GM10266 (cell line): ENCODE measurements around the gene ZC4H2.

Experiments used
- DNase-seq: peaks from one replicate; pipeline ENCODE4 v3.0.0; 2012; ENCODE audit errors: extremely low spot score
- TF ChIP-seq, protein P1 (sequence below): IDR thresholded peaks from 2 replicates; pipeline ENCODE4 v1.5.1; 2012; ENCODE audit warnings: mild to moderate bottlenecking, low read depth; ENCODE audit not compliant: control insufficient read depth, insufficient read depth; ENCODE audit errors: missing control alignments

Gene ZC4H2

DNA sequence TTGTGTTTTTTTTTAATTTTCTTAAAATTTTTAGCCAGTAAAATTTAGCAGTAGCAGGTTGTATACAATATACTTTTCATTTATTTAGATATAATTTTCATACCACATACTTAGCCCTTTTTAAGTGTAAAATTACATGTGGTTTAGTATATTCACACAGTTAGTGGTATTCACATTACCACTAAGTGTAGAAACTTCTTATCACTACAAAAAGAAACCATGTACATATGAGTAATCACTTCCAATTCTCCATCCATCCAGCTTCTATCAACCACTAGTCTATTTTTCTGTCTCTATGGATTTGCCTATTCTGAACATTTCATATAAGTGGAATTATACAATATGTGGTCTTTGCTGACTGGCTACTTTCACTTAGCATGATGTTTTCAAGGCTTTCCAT lies 109.0 kb downstream of the ZC4H2 start:
- DNase-seq = no peak
- TF ChIP-seq, protein P1, sequence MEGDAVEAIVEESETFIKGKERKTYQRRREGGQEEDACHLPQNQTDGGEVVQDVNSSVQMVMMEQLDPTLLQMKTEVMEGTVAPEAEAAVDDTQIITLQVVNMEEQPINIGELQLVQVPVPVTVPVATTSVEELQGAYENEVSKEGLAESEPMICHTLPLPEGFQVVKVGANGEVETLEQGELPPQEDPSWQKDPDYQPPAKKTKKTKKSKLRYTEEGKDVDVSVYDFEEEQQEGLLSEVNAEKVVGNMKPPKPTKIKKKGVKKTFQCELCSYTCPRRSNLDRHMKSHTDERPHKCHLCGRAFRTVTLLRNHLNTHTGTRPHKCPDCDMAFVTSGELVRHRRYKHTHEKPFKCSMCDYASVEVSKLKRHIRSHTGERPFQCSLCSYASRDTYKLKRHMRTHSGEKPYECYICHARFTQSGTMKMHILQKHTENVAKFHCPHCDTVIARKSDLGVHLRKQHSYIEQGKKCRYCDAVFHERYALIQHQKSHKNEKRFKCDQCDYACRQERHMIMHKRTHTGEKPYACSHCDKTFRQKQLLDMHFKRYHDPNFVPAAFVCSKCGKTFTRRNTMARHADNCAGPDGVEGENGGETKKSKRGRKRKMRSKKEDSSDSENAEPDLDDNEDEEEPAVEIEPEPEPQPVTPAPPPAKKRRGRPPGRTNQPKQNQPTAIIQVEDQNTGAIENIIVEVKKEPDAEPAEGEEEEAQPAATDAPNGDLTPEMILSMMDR = no peak
